ENCODE results near the gene KIF2C.
"Not testable (repeated sequence)": the region's sequence is repeated elsewhere in the genome, so short reads cannot be mapped to it uniquely, and the experiment has no call there.

KIF2C gene

GRCh38 chr1:44776730-44777068, 37.1 kb downstream of the KIF2C start:
- DNase-seq, result no peak

- no peak for DNase-seq
Observed at GRCh38 chr1:44777547-44777946, 37.9 kb downstream of the KIF2C start.

- no peak for DNase-seq
Observed at GRCh38 chr1:44777969-44778635, 38.5 kb downstream of the KIF2C start.

GRCh38 chr1:44778705-44779576, 39.3 kb downstream of the KIF2C start:
- DNase-seq, result no peak

GRCh38 chr1:44780583-44781121, 41.0 kb downstream of the KIF2C start:
- DNase-seq, result no peak

GRCh38 chr1:44783697-44784093, 44.1 kb downstream of the KIF2C start:
- DNase-seq, result peak; percentile 31

- peak; percentile 39 for DNase-seq
Observed at GRCh38 chr1:44784094-44785028, 44.7 kb downstream of the KIF2C start.

- DNase-seq, result no peak
Observed at GRCh38 chr1:44785029-44785380, 45.4 kb downstream of the KIF2C start.

- DNase-seq, result no peak
Observed at GRCh38 chr1:44785501-44786137, 46.0 kb downstream of the KIF2C start.

GRCh38 chr1:44786138-44786840, 46.7 kb downstream of the KIF2C start:
- DNase-seq, result no peak

- DNase-seq, result no peak
Observed at GRCh38 chr1:44786841-44787426, 47.3 kb downstream of the KIF2C start.

GRCh38 chr1:44787506-44787905, 47.9 kb downstream of the KIF2C start:
- no peak for DNase-seq

GRCh38 chr1:44788120-44788860, 48.7 kb downstream of the KIF2C start, which contains the start of gene BEST4:
Gene BEST4 (minus strand): TSS chr1:44788170. CDS start chr1:44787705, 465 bp downstream.
- DNase-seq, result no peak

- DNase-seq, result no peak
Observed at GRCh38 chr1:44790968-44791801, 51.5 kb downstream of the KIF2C start.

GRCh38 chr1:44792736-44793502, 53.3 kb downstream of the KIF2C start:
- no peak for DNase-seq

GRCh38 chr1:44797886-44798285, 58.2 kb downstream of the KIF2C start:
- DNase-seq, result not testable (repeated sequence)

- peak; percentile 68 for DNase-seq
Observed at GRCh38 chr1:44798481-44799365, 59.1 kb downstream of the KIF2C start.

Data from DMS79 treated with DMSO at 0.1 percent for 48 hours (cell line).